NAMALWA (cell line): ENCODE results near the gene TMUB2.
A peak's percentile ranks its signal among the peaks of the same experiment; 100 is the strongest.
"Not testable (repeated sequence)": the region's sequence is repeated elsewhere in the genome, so short reads cannot be mapped to it uniquely, and the experiment has no call there.

ENCODE experiments used
- DNase-seq: peaks from one replicate; pipeline ENCODE4 v3.0.0-alpha.2; 2015; ENCODE audit warnings: low spot score

TMUB2 gene

DNA sequence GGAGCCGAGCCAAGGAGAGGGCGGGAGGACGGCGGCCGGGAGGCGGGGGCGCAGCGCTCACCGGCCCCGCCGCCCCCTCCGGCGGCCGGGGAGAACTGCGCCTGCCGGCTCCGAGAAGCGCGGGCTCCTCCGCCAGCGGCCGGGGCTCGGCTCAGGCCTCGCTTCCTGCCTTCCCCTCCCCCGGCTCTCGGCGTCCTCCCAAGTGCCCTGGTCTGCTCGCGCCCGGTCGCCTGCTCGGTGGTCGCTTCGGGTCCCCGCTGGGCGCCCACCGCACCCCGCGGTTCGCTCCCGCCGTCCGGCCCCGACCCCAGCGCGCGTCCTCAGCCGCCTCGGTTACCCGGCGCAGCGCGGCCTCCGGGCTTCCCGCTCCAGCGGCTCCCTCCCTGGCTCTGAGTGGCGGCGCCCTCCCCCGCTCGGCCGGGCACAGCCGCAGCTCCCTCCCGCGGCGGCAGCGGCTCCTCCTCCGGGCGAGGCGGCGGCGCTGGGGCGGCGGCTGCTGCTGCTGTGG is 32.4 kb downstream of the TMUB2 start:
- DNase-seq = peak; percentile 81

DNA sequence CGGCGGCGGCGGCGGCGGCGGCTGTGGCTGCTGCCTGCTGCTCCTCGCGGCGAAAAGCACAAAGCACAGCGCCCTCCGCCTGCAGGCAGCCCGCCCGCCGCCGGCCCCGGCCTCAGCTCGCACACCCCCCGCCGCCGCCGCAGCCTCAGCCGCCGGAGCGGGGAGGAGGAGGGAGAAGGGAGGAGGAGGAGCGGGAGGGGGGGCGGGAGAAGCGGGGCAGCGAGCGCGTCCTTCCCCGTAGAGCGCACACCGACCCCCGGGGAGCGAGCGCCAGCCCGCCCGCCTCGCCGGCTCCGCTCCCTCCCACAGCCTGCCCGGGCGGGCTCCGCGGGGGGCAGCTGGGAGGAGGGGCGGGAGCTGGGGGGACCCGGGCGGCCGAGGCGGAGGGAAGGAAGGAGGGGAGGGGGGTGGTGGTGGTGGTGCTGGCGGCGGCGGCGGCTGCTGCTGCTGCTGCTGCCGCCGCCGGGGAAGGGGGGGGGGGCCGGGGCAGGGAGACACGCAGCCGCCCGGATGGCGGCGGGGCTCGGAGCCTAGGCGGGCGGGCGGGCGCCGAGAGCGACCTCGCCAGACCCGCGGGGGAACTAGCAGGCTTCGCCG is 32.9 kb downstream of the TMUB2 start, which contains the start of gene UBTF:
Gene UBTF, minus strand, starts transcription at position 60 of the 597 bp plus-strand sequence. CDS start 1,446 bp downstream, outside the sequence.
- peak; percentile 70 for DNase-seq

- DNase-seq = peak; percentile 58
These were observed 33.7 kb downstream of the TMUB2 start for GRCh38 chr17:44220213-44221083.

DNA sequence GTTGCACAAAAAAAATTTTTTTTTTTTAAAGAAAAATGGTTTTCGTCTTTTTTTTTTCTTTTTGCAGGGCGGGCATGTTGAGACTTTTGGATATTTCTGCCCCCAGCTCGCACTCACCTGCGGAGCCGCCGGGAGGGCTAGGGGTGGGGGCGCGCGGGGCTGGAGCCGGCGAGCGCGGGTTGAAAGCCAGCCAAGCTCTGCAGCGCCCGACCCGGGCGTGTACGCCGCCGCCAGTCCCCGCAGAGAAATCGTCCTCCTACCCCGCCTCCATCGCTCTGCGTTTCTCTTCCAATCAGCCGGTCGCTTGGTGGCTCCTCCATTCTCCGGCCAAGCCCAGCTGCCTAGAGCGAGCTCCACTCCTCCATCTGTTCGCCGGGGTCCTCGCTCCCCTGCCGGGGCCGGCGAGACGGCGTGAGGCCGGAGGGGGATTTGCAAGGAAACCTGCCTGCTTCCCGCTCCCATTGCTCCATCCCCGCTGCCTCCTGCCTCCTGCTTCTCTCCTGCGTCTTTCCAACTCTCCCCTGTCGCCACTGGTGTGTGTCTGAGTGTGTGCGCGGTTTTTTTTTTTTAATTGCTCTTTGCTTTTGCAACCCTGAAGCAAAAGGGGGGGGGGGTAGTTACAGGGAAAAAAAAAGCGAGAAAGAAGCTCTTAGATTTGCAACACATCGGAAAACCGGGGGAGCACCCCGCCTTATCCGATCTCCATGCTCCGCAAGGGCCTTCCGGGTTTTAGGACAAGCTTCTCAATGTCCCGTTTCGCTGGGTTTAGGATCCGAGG is 34.5 kb downstream of the TMUB2 start:
- peak; percentile 88 for DNase-seq

GRCh38 chr17:44221862-44222111 is 35.0 kb downstream of the TMUB2 start:
- DNase-seq = no peak

DNA sequence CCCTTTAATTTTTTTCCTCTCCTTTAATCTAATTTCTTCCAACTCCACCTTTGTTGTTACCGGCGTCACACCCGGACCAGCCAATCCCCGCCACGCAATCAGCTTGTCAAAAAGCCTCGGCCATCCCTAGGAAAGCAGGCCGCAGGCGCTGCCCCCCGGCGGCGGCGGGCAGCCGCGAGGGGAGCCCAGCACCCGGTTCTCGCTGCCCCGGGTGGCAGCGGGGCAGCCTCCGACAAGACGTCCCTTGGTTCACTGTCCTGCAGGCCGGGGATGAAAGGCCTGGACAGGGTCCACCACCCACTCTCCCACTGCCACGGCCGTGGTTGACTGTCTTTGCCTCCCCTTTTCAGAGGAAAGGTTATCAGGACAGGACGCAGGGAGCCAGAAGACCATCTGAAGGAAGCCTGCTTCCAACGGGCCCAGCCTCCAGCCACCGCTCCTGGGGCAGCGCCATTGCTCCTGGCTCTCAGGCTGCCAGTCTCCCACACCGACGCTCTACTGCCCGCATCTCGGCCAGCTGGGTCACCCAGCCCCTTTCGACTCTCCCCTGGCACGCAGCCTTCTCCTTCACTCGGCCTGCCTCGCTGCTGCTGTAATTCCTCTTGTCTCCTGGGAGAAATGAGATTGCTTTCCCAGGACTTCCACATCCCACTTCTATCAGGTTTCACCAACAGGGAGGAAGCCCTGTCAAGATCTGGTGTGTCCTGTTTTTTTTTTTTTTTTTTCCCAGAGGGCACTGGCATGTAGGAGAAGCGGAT is 35.5 kb downstream of the TMUB2 start:
- DNase-seq = peak; percentile 33

- no peak for DNase-seq
These were observed 36.8 kb downstream of the TMUB2 start for GRCh38 chr17:44223541-44224071.

- no peak for DNase-seq
These were observed 42.3 kb downstream of the TMUB2 start for GRCh38 chr17:44229090-44229489.

DNA sequence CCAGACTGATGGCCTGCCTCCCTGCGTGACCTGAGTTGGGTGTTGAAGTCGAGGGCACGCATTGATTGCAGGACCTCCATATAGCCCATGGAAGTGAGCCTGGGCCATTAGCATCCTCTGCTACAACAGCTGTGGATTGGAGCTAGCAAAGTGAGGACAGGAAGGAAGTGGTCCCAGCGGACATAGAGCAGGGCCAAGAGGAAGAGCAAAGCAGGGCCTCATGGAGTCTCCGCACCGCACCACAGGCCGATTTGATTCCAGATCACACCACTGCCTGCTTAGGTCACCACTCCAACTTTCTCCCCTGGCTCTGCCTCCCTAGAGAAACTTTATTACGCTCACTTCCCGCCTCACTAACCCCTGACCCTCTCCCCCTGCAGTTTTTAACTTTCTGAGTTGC is 43.4 kb downstream of the TMUB2 start:
- DNase-seq = no peak

DNA sequence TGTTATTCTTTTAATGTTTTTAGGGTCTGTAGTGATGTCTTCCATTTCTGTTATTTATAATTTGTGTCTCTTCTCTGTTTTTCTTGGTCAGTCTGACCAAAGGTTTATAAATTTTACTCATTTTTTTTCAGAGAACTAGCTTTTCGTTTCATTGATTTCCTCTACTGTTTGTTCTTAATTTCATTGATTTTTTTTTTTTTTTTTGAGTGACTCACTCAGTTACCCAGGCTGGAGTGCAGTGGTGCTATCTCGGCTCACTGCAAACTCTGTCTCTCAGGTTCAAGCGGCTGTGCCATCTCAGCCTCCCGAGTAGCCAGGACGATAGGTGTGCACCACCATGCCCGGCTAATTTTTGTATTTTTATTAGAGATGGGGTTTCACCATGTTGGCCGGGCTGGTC is 45.3 kb downstream of the TMUB2 start:
- DNase-seq = no peak

DNA sequence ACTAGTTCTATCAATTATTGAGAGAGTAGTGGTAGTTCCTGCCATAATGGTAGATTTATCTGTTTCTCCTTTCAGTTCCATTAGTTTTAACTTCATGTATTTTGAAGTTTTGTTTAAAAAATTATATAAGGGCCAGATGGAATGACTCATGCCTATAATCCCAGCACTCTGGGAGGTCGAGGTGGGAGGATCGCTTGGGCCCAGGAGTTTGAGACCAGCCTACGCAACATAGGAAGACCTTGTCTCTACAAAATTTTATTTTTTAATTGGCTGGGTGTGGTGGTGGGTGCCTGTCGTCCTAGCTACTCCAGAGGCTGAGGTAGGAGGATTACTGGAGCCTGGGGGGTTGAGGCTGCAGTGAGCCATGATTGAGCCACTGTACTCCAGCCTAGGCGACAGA is 46.8 kb downstream of the TMUB2 start:
- DNase-seq = no peak

GRCh38 chr17:44235583-44235936 is 48.8 kb downstream of the TMUB2 start:
- no peak for DNase-seq

- no peak for DNase-seq
These were observed 49.7 kb downstream of the TMUB2 start for GRCh38 chr17:44236444-44236991.

GRCh38 chr17:44237886-44238285 is 51.1 kb downstream of the TMUB2 start:
- DNase-seq = not testable (repeated sequence)

DNA sequence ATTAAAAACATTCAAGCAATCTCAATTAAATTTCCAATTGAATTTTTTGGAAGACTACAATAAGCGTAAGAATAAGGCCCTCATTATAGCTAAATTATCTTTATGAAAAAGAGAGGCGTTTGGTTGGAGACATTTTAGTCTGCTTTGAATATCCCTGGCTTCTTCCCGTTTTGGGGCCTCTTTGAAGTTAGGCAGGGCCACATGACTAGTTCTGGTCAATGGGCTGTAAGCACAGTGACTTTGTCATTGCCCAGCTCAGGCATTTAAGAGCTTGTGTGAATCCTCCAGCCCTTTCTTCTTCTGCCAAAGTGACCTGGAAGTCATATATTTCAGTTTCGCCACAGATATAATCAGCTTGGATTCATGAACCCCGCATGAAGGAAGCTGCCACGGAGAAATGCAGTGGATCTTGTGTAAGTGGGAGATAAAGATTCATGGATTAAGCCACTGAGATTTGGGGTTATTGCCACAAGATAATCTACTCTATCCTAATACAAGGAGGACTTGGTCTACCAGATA is 54.4 kb downstream of the TMUB2 start:
- DNase-seq = peak; percentile 52
